ENCODE data around the gene PHKA1. TPM values are rescaled to one million over a fixed set of nuclear protein-coding genes. Genes with fewer than 3 reads are reported as not detected.

Gene PHKA1
- total RNA-seq, 1 donor from 2014 or later = 3.1 TPM

- no peaks in the 10 kb centered on the region for H3K27me3 Mint-ChIP-seq (ENCODE audit: unreplicated experiment)
- no peak for DNase-seq
- peaks cover 4% of the 10 kb centered on the region for H3K9me3 Mint-ChIP-seq (ENCODE audit: unreplicated experiment)
- H3K4me1 Mint-ChIP-seq (ENCODE audit: low read depth, unreplicated experiment) = no peaks in the 10 kb centered on the region
- H3K4me3 Mint-ChIP-seq (ENCODE audit: unreplicated experiment) = peak overlapping the region; percentile 94
- peak overlapping the region; percentile 99 for H3K27ac Mint-ChIP-seq (ENCODE audit: unreplicated experiment)
- H3K36me3 Mint-ChIP-seq (ENCODE audit: unreplicated experiment) = no peaks in the 10 kb centered on the region
- no peak for TF ChIP-seq CTCF (IDR thresholded peaks at IDR 0.05; ENCODE audit: partially characterized antibody, unreplicated experiment)
These were observed 141.0 kb downstream of the PHKA1 start for GRCh38 chrX:72573158-72573511.

- peak within 1 kb of the TSS; percentile 99 for H3K27ac Mint-ChIP-seq (ENCODE audit: unreplicated experiment)
- no peaks in the 10 kb centered on the region for H3K36me3 Mint-ChIP-seq (ENCODE audit: unreplicated experiment)
- peaks cover 4% of the 10 kb centered on the region for H3K9me3 Mint-ChIP-seq (ENCODE audit: unreplicated experiment)
- no peaks in the 10 kb centered on the region for H3K27me3 Mint-ChIP-seq (ENCODE audit: unreplicated experiment)
- TF ChIP-seq CTCF (IDR thresholded peaks at IDR 0.05; ENCODE audit: partially characterized antibody, unreplicated experiment) = no peak
- no peaks in the 10 kb centered on the region for H3K4me1 Mint-ChIP-seq (ENCODE audit: low read depth, unreplicated experiment)
- peak; percentile 68 for DNase-seq
- H3K4me3 Mint-ChIP-seq (ENCODE audit: unreplicated experiment) = peak within 1 kb of the TSS; percentile 94
These were observed 141.6 kb downstream of the PHKA1 start, which contains the start of gene HDAC8 for GRCh38 chrX:72572248-72573157. TSS of gene HDAC8 (minus strand) at chrX:72572843. CDS start at chrX:72572761, 82 bp downstream.

GRCh38 chrX:72569786-72570185, 144.3 kb downstream of the PHKA1 start:
- Mint-ChIP-seq H3K27ac (ENCODE audit: unreplicated experiment) (no peak overlapping the region), H3K27me3 (ENCODE audit: unreplicated experiment) (no peaks in the 10 kb centered on the region), H3K4me1 (ENCODE audit: low read depth, unreplicated experiment) (no peaks in the 10 kb centered on the region), H3K4me3 (ENCODE audit: unreplicated experiment) (no peak overlapping the region), H3K36me3 (ENCODE audit: unreplicated experiment) (no peaks in the 10 kb centered on the region), H3K9me3 (ENCODE audit: unreplicated experiment) (peaks cover 3% of the 10 kb centered on the region)
- TF ChIP-seq CTCF (IDR thresholded peaks at IDR 0.05; ENCODE audit: partially characterized antibody, unreplicated experiment) = no peak
- no peak for DNase-seq

- no peak overlapping the region for H3K27ac Mint-ChIP-seq (ENCODE audit: unreplicated experiment)
These were observed 145.6 kb downstream of the PHKA1 start for GRCh38 chrX:72568406-72569092.

More at GRCh38 chrX:72568406-72569092, 145.6 kb downstream of the PHKA1 start:
- H3K27me3 Mint-ChIP-seq (ENCODE audit: unreplicated experiment) = no peaks in the 10 kb centered on the region
- H3K36me3 Mint-ChIP-seq (ENCODE audit: unreplicated experiment) = no peaks in the 10 kb centered on the region
- no peak overlapping the region for H3K4me3 Mint-ChIP-seq (ENCODE audit: unreplicated experiment)
- no peak for TF ChIP-seq CTCF (IDR thresholded peaks at IDR 0.05; ENCODE audit: partially characterized antibody, unreplicated experiment)
- peaks cover 3% of the 10 kb centered on the region for H3K9me3 Mint-ChIP-seq (ENCODE audit: unreplicated experiment)
- H3K4me1 Mint-ChIP-seq (ENCODE audit: low read depth, unreplicated experiment) = no peaks in the 10 kb centered on the region
- DNase-seq = no peak
